Endodermal cell (in vitro differentiated cells): ENCODE results near the gene RAD23B. TPM values are rescaled to one million over a fixed set of nuclear protein-coding genes. Genes with fewer than 3 reads are reported as not detected.
A peak's percentile ranks its signal among the peaks of the same experiment; 100 is the strongest.

ENCODE experiments used
- DNase-seq: peaks from one replicate; pipeline ENCODE4 v3.0.0-alpha.2; 2017
- H3K27ac ChIP-seq: 2 replicates; pipeline ENCODE4 v1.5.1; 2013; ENCODE audit warnings: mild to moderate bottlenecking, low read depth, low read length, moderate library complexity
- H3K27me3 ChIP-seq: 2 replicates; pipeline ENCODE4 v1.6.1; 2013; ENCODE audit warnings: mild to moderate bottlenecking, low read length, moderate library complexity; ENCODE audit not compliant: insufficient read depth, control insufficient read depth, poor library complexity, severe bottlenecking
- H3K36me3 ChIP-seq: 2 replicates; pipeline ENCODE4 v1.7.0; 2013; ENCODE audit warnings: mild to moderate bottlenecking, low read length, moderate library complexity; ENCODE audit not compliant: control insufficient read depth, insufficient read depth
- H3K4me1 ChIP-seq: one replicate; pipeline ENCODE4 v1.7.0; 2013; ENCODE audit warnings: low read length; ENCODE audit not compliant: control insufficient read depth, insufficient read depth
- H3K4me3 ChIP-seq: 2 replicates; pipeline ENCODE4 v1.5.1; 2013; ENCODE audit warnings: mild to moderate bottlenecking, low read length, moderate library complexity
- H3K9ac ChIP-seq: 2 replicates; pipeline ENCODE4 v1.6.1; 2013; ENCODE audit warnings: mild to moderate bottlenecking, low read length, moderate library complexity; ENCODE audit not compliant: poor library complexity, severe bottlenecking; ENCODE audit errors: extremely low read depth
- H3K9me3 ChIP-seq: 2 replicates; pipeline ENCODE4 v1.6.1; 2013; ENCODE audit warnings: mild to moderate bottlenecking, low read length, moderate library complexity; ENCODE audit not compliant: control insufficient read depth
- H3K27ac Mint-ChIP-seq: 2 replicates; pipeline ENCODE4 v1.8.0; 2020; ENCODE audit warnings: mixed read lengths
- H3K27me3 Mint-ChIP-seq: 2 replicates; pipeline ENCODE4 v1.8.0; 2021; ENCODE audit warnings: mild to moderate bottlenecking, mixed read lengths; ENCODE audit not compliant: insufficient read depth
- H3K36me3 Mint-ChIP-seq: 2 replicates; pipeline ENCODE4 v1.8.0; 2020; ENCODE audit warnings: low read depth, mixed read lengths
- H3K4me1 Mint-ChIP-seq: 2 replicates; pipeline ENCODE4 v1.8.0; 2020; ENCODE audit warnings: mixed read lengths
- H3K4me3 Mint-ChIP-seq: 2 replicates; pipeline ENCODE4 v1.8.0; 2020; ENCODE audit warnings: mild to moderate bottlenecking, moderate library complexity, mixed read lengths
- H3K9me3 Mint-ChIP-seq: 2 replicates; pipeline ENCODE4 v1.8.0; 2020; ENCODE audit warnings: mild to moderate bottlenecking, mixed read lengths
- WGBS, 2 experiments: methylation state at CpG; one replicate each; pipeline versions ENCODE4 v1.1.5 to v1.1.7; 2013; ENCODE audit warnings: missing lambda C conversion rate in 2 of 2, mixed read lengths in 1 of 2; ENCODE audit not compliant: insufficient coverage in 1 of 2, insufficient read length in 1 of 2; 5-methylcytosine and 5-hydroxymethylcytosine counted together
- total RNA-seq, 2 donors: library from RNA; stranded (reverse); fragmentation: NEBNext Ultra II Directional in 1 of 2; extraction: Animal tissue kit (Norgen Biotek cat#: 25700) in 1 of 2; gene quantifications; 2 replicates in 1 of 2; 3 replicates in 1 of 2; pipeline ENCODE4 v1.2.1, GENCODE V29; 2021
- TF ChIP-seq, protein P1 (sequence below): fragments of 200-600 bp; sonication (generic); conservative IDR thresholded peaks from 2 replicates; pipeline ENCODE4 v1.5.0; 2021; ENCODE audit warnings: antibody characterized with exemption, mild to moderate bottlenecking

Gene RAD23B
- total RNA-seq, 2 donors from 2014 or later: 154 to 167 TPM

DNA sequence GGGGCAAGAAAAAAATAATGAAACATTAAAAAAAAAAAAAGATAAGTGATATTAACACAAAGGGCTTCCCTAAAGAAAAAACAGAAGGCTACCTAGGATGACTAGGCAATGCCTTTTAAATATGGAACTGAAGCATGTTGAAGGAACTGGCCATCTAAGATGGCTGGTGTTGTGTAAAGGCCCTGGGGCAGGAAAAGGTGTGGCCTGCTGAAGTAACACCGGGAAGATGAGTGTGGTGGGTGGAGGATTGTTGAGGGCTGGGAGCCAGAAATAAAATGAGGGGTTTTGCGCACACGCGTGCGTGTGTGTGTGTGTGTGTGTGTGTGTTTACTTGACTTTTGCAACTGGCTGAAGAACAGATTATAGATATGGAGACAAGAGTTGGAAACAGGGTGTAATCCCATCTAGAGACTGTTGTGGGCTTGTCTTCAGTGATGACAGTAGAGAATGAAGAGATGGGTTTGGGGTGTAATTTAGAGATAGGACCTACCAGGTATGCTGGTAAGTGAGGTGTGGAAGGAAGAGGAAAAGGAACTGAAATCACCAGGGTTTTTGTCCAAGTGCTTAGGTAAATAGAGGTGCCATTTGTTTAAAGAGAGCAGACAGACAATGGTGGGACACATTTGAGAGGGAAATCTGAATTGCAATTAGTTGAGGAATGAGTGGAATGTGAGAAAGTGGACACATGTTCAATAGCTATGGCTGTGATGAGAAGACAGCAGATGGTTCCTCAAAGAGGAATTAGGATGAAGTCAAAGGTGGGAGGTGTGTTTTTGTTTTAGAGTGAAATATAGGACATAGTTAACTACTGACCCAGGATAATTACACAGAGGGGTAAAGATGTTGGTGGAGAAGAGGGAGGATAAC, 33.9 kb downstream of the RAD23B start:
- H3K36me3 ChIP-seq: peaks cover 97% of the 10 kb centered on the region
- no peaks in the 10 kb centered on the region for H3K9me3 ChIP-seq
- H3K4me3 ChIP-seq: no peak overlapping the region
- H3K9me3 Mint-ChIP-seq: no peaks in the 10 kb centered on the region
- no peak overlapping the region for H3K9ac ChIP-seq
- peaks cover 72% of the 10 kb centered on the region for H3K36me3 Mint-ChIP-seq
- WGBS, 2 experiments: 96 to 100% methylated on average over 1 to 5 of the region's 5 CpGs
- H3K4me1 ChIP-seq: peaks cover 2% of the 10 kb centered on the region
- no peaks in the 10 kb centered on the region for H3K27me3 ChIP-seq
- H3K27ac Mint-ChIP-seq: peak overlapping the region; percentile 20
- TF ChIP-seq, protein P1, sequence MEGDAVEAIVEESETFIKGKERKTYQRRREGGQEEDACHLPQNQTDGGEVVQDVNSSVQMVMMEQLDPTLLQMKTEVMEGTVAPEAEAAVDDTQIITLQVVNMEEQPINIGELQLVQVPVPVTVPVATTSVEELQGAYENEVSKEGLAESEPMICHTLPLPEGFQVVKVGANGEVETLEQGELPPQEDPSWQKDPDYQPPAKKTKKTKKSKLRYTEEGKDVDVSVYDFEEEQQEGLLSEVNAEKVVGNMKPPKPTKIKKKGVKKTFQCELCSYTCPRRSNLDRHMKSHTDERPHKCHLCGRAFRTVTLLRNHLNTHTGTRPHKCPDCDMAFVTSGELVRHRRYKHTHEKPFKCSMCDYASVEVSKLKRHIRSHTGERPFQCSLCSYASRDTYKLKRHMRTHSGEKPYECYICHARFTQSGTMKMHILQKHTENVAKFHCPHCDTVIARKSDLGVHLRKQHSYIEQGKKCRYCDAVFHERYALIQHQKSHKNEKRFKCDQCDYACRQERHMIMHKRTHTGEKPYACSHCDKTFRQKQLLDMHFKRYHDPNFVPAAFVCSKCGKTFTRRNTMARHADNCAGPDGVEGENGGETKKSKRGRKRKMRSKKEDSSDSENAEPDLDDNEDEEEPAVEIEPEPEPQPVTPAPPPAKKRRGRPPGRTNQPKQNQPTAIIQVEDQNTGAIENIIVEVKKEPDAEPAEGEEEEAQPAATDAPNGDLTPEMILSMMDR: no peak
- no peaks in the 10 kb centered on the region for H3K27me3 Mint-ChIP-seq
- no peak overlapping the region for H3K4me3 Mint-ChIP-seq
- peaks cover 19% of the 10 kb centered on the region for H3K4me1 Mint-ChIP-seq
- no peak overlapping the region for H3K27ac ChIP-seq
- DNase-seq: no peak

DNA sequence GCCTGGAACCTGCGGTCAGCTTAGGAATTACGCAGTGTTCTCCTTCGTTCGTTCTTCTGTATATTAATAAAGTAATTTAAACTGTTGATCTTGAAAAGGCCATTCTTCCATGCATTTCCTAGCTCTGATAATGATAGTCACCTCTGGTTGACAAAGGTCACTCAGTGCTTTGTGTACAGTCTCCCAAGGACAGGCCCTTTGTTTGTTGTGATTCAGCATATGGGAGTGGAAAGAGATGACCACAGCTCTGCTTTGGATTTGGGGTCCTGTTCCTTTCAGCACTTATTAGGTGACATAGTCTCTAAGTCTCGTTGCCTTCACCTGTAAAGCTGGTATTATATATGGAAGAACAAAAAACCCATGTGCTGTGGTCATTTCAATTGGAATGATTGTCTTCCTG, 39.6 kb downstream of the RAD23B start:
- peaks cover 99% of the 10 kb centered on the region for H3K36me3 ChIP-seq
- Mint-ChIP-seq H3K36me3 (peaks cover 77% of the 10 kb centered on the region), H3K4me3 (no peak overlapping the region), H3K9me3 (peaks cover 13% of the 10 kb centered on the region), H3K27ac (no peak overlapping the region), H3K4me1 (peaks cover 6% of the 10 kb centered on the region), H3K27me3 (no peaks in the 10 kb centered on the region)
- peaks cover 4% of the 10 kb centered on the region for H3K4me1 ChIP-seq
- H3K9ac ChIP-seq: no peak overlapping the region
- WGBS, 2 experiments: 91 to 95% methylated on average over 4 to 5 of the region's 5 CpGs
- peaks cover 26% of the 10 kb centered on the region for H3K9me3 ChIP-seq
- DNase-seq: no peak
- H3K4me3 ChIP-seq: no peak overlapping the region
- H3K27me3 ChIP-seq: no peaks in the 10 kb centered on the region
- H3K27ac ChIP-seq: no peak overlapping the region
- TF ChIP-seq, protein P1: no peak

DNA sequence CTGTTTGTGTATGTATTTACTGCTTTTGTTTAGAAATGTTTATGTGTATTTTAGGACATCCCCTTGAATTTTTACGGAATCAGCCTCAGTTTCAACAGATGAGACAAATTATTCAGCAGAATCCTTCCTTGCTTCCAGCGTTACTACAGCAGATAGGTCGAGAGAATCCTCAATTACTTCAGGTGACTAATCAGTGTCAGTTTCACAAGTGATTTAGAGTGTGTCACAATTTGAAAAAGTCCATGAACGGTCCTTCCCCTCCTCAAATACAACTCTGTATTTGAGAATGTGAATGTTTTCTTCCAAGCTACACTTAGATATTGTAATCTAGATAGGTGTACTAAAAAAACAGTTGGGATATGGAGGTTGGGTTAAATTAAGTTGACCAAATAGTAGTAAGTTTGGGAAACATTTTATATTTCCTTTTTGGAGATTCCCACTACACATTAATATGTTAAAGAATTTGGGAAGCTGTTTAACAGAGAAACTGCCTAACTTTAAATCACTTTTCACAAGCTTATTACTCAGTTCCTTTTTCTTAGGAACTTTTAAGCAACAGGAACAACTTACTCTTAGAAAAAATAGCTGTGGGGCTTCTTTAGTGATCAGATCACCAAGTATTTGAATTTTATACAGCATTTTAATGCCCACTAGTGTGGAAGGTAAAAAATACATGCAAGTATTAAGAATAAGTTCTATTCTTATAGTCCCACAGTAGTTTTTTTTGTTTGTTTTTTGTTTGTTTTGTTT, 40.9 kb downstream of the RAD23B start:
- peaks cover 99% of the 10 kb centered on the region for H3K36me3 ChIP-seq
- H3K4me1 Mint-ChIP-seq: peaks cover 6% of the 10 kb centered on the region
- no peak overlapping the region for H3K4me3 Mint-ChIP-seq
- no peak overlapping the region for H3K27ac Mint-ChIP-seq
- H3K4me1 ChIP-seq: peaks cover 4% of the 10 kb centered on the region
- H3K27me3 Mint-ChIP-seq: no peaks in the 10 kb centered on the region
- no peak overlapping the region for H3K9ac ChIP-seq
- peaks cover 13% of the 10 kb centered on the region for H3K9me3 Mint-ChIP-seq
- no peak overlapping the region for H3K4me3 ChIP-seq
- no peaks in the 10 kb centered on the region for H3K27me3 ChIP-seq
- TF ChIP-seq, protein P1: no peak
- peaks cover 75% of the 10 kb centered on the region for H3K36me3 Mint-ChIP-seq
- H3K27ac ChIP-seq: no peak overlapping the region
- 97 to 100% methylated on average over 3 of the region's 4 CpGs for WGBS, 2 experiments
- H3K9me3 ChIP-seq: peaks cover 26% of the 10 kb centered on the region
- no peak for DNase-seq
